ENCODE results near the gene ENAH.
"Not testable (repeated sequence)": the region's sequence is repeated elsewhere in the genome, so short reads cannot be mapped to it uniquely, and the experiment has no call there.

GRCh38 chr1:225473266-225473665, 179.7 kb downstream of the ENAH start:
- not testable (repeated sequence) for TF ChIP-seq ZNF274 (IDR thresholded peaks at IDR 0.05; ENCODE audit: low read depth, low read length); YY1 (IDR thresholded peaks at IDR 0.05; ENCODE audit: insufficient read depth, insufficient read length); SUZ12 (IDR thresholded peaks at IDR 0.05; ENCODE audit: extremely low read depth, insufficient read depth, insufficient read length)
